Measurements from ENCODE around the gene CCR9.

The CCR9 gene

GRCh38 chr3:45909542-45909941 lies 23.2 kb downstream of the CCR9 start:
- no peak for DNase-seq

GRCh38 chr3:45910892-45911291 lies 24.5 kb downstream of the CCR9 start:
- no peak for DNase-seq

- DNase-seq, result no peak
Measured at GRCh38 chr3:45911511-45912226, 25.3 kb downstream of the CCR9 start.

GRCh38 chr3:45912435-45912834 lies 26.1 kb downstream of the CCR9 start:
- no peak for DNase-seq

- DNase-seq, result no peak
Measured at GRCh38 chr3:45914362-45915058, 28.2 kb downstream of the CCR9 start.

GRCh38 chr3:45915059-45915439 lies 28.7 kb downstream of the CCR9 start:
- DNase-seq, result no peak

- peak; percentile 82 for DNase-seq
Measured at GRCh38 chr3:45915518-45916231, 29.3 kb downstream of the CCR9 start.

GRCh38 chr3:45917146-45917898 lies 31.0 kb downstream of the CCR9 start:
- DNase-seq, result no peak

GRCh38 chr3:45921158-45922038 lies 35.1 kb downstream of the CCR9 start:
- no peak for DNase-seq

GRCh38 chr3:45922039-45922326 lies 35.6 kb downstream of the CCR9 start:
- no peak for DNase-seq

- no peak for DNase-seq
Measured at GRCh38 chr3:45922950-45923590, 36.7 kb downstream of the CCR9 start.

- DNase-seq, result no peak
Measured at GRCh38 chr3:45923755-45924154, 37.4 kb downstream of the CCR9 start.

- DNase-seq, result no peak
Measured at GRCh38 chr3:45927881-45928280, 41.5 kb downstream of the CCR9 start.

- DNase-seq, result peak; percentile 71
Measured at GRCh38 chr3:45929042-45929679, 42.8 kb downstream of the CCR9 start.

GRCh38 chr3:45931496-45931895 lies 45.2 kb downstream of the CCR9 start:
- no peak for DNase-seq

- DNase-seq, result no peak
Measured at GRCh38 chr3:45932112-45932511, 45.8 kb downstream of the CCR9 start.

GRCh38 chr3:45933591-45933990 lies 47.2 kb downstream of the CCR9 start:
- DNase-seq, result no peak

- DNase-seq, result no peak
Measured at GRCh38 chr3:45936261-45936660, 49.9 kb downstream of the CCR9 start.

GRCh38 chr3:45937206-45938042 lies 51.1 kb downstream of the CCR9 start:
- DNase-seq, result no peak

GRCh38 chr3:45938043-45938435 lies 51.7 kb downstream of the CCR9 start:
- DNase-seq, result no peak
